Measurements from ENCODE around the gene PRKCD. TPM values are rescaled to one million over a fixed set of nuclear protein-coding genes. Genes with fewer than 3 reads are reported as not detected.

Gene PRKCD
- total RNA-seq, 6 donors from 2014 or later = 57.7 to 116 (median 67.9) TPM

GRCh38 chr3:53130179-53131061 is 30.6 kb upstream of the PRKCD start, which contains the start of gene RFT1:
RFT1 (minus strand) TSS chr3:53130435; CDS start chr3:53130400, 35 bp downstream.
- Histone ChIP-seq H3K4me3 (peak within 1 kb of the TSS; percentile 73 to 95 (median 90)), H3K36me3 (peaks cover 0 to 8% (median 3%) of the 10 kb centered on the region in 4 donors), H3K27me3 (no peaks in the 10 kb centered on the region), H3K27ac (peak within 1 kb of the TSS; percentile 88 to 93 (median 92)), H3K9me3 (no peaks in the 10 kb centered on the region), H3K4me1 (peaks cover 19 to 43% (median 27%) of the 10 kb centered on the region in 4 donors)
- TF ChIP-seq POLR2AphosphoS5 (IDR thresholded peaks at IDR 0.05) (peak; percentile 84 to 94), EP300 (IDR thresholded peaks at IDR 0.05) (no peak), CTCF (IDR thresholded peaks at IDR 0.05) (peak in 5 of 6 experiments; percentile 13 to 63 (median 24)), POLR2A (IDR thresholded peaks at IDR 0.05) (peak in 3 of 4 donors; percentile 73 to 80 (median 74))
- DNase-seq (peak; percentile 96 to 99), ATAC-seq (ENCODE audit: low FRiP score in 2 of 2) (peak; percentile 94 to 98)
- 4 to 5% methylated on average over 13 to 25 of the region's 41 CpGs for WGBS, 2 donors

DNA sequence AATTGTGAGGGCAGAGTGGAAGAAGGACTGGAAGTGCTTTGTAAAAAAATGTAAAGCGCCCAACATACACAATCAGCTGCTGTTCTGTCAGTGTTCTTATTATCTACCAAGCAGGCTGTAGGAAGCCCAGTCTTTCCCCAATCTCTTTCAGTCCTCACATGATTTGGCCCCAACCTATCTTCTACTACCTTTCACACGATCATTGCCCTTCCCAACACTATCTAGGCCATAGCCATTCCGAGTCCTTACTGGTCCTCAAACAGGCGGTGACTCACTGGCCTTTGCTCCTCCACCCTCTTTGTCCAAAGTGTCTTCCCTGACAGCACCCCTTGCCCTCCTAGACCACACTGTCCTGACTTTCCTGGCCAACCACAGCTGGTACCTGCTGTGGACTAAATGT is 29.9 kb upstream of the PRKCD start:
- Histone ChIP-seq H3K4me3 (peak overlapping the region in 3 of 4 donors; percentile 73 to 95 (median 88)), H3K27ac (peak overlapping the region; percentile 88 to 93 (median 92)), H3K4me1 (peaks cover 25 to 45% (median 27%) of the 10 kb centered on the region in 4 donors), H3K27me3 (no peaks in the 10 kb centered on the region), H3K36me3 (peaks cover 0 to 5% (median 0%) of the 10 kb centered on the region in 4 donors), H3K9me3 (no peaks in the 10 kb centered on the region)
- no peak for DNase-seq
- TF ChIP-seq POLR2AphosphoS5 (IDR thresholded peaks at IDR 0.05) (no peak), EP300 (IDR thresholded peaks at IDR 0.05) (no peak), CTCF (IDR thresholded peaks at IDR 0.05) (no peak), POLR2A (IDR thresholded peaks at IDR 0.05) (no peak)
- ATAC-seq (ENCODE audit: low FRiP score in 2 of 2) = no peak
- 87 to 89% methylated on average over 4 of the region's 4 CpGs for WGBS, 2 donors

- ATAC-seq (ENCODE audit: low FRiP score in 2 of 2) (no peak), DNase-seq (no peak)
- H3K27me3 ChIP-seq = no peaks in the 10 kb centered on the region
- H3K4me1 ChIP-seq = peaks cover 25 to 50% (median 29%) of the 10 kb centered on the region in 4 donors
- TF ChIP-seq EP300 (IDR thresholded peaks at IDR 0.05) (no peak), POLR2A (IDR thresholded peaks at IDR 0.05) (no peak), CTCF (IDR thresholded peaks at IDR 0.05) (no peak), POLR2AphosphoS5 (IDR thresholded peaks at IDR 0.05) (no peak)
- WGBS, 2 donors = 63 to 71% methylated on average over 5 of the region's 5 CpGs
- H3K27ac ChIP-seq = no peak overlapping the region
- H3K4me3 ChIP-seq = no peak overlapping the region
- H3K36me3 ChIP-seq = no peaks in the 10 kb centered on the region
- no peaks in the 10 kb centered on the region for H3K9me3 ChIP-seq
Measured at GRCh38 chr3:53132347-53132746, 28.7 kb upstream of the PRKCD start.

- no peaks in the 10 kb centered on the region for H3K9me3 ChIP-seq
- H3K27me3 ChIP-seq = no peaks in the 10 kb centered on the region
- 30 to 38% methylated on average over 3 to 6 of the region's 6 CpGs for WGBS, 2 donors
- TF ChIP-seq EP300 (IDR thresholded peaks at IDR 0.05) = no peak
- TF ChIP-seq CTCF (IDR thresholded peaks at IDR 0.05) = peak; percentile 67 to 93 (median 88)
- peak in 1 of 2 donors; percentile 59 for TF ChIP-seq POLR2AphosphoS5 (IDR thresholded peaks at IDR 0.05)
- TF ChIP-seq POLR2A (IDR thresholded peaks at IDR 0.05) = peak in 1 of 4 donors; percentile 27
- H3K36me3 ChIP-seq = no peaks in the 10 kb centered on the region
- peak overlapping the region in 2 of 4 donors; percentile 8 to 18 for H3K27ac ChIP-seq
- H3K4me3 ChIP-seq = no peak overlapping the region
- peak; percentile 77 to 92 for ATAC-seq (ENCODE audit: low FRiP score in 2 of 2)
- peak; percentile 83 to 96 for DNase-seq
- peaks cover 16 to 36% (median 20%) of the 10 kb centered on the region in 4 donors for H3K4me1 ChIP-seq
Measured at GRCh38 chr3:53134631-53135232, 26.3 kb upstream of the PRKCD start.

Data from upper lobe of left lung (tissue), 6 donors.